NCI-H2029 (cell line): ENCODE measurements around the gene MAS1L.
"Not testable (repeated sequence)": the region's sequence is repeated elsewhere in the genome, so short reads cannot be mapped to it uniquely, and the experiment has no call there.

Source experiments
- DNase-seq: peaks from one replicate; lab custom pipeline; 2025; lab: John Stamatoyannopoulos, UW

The MAS1L gene

DNA sequence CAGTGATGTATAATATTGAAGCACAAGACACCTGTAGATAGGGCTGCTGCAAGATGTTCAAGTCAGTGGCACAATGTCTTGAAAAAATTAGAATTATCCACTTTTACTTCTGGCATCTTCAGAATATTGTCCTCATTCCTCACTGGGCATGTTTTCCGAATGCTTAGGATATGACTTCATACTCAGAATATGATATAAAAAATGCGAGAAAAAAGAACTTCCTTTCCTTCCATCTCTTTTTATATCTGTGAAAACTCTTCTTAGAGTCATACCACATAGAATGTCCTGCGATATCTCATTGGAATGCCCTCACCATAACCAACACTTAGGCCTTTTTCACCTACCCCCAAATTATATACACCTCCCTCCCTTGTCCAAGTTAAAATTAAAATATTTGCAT, 4.6 kb downstream of the MAS1L start:
- no peak for DNase-seq

DNA sequence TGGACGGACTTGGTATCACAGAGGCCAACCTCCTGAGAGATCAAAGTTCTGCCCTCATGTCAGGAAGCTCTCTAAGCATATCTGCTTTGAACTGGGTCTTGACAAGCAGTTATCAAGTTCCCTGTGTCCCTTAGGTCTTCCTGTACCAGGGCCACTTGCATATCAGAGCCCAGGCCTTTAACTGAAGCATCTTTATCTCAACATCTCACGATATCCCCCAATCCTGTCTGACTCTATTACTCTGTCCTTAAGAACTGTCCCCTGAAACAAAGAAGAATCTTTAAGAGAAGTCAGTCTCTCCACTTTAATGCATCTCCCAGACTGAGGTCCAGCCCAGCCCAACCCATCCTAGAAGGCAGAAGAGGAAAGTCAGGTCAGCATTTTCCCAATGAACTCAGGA, 8.2 kb downstream of the MAS1L start:
- no peak for DNase-seq

DNA sequence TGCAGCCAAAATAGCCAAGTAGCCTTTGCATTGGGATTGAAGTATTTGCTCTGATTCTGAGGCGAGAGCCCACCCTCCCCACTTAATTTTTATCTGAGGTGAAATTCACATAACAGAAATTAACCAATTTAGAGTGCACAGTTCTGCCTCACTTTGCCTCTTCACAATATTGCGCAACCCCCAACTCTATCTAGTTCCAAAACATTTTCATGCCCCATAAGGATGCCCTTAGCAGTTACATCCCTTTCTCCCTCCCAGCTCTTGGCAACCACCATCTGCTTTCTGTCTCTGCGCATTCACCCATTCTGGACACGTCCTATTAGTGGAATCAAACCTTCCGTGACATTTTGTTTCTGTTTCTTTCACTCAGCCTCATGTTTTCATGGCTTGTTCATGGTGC, 9.0 kb downstream of the MAS1L start:
- DNase-seq, result no peak

DNA sequence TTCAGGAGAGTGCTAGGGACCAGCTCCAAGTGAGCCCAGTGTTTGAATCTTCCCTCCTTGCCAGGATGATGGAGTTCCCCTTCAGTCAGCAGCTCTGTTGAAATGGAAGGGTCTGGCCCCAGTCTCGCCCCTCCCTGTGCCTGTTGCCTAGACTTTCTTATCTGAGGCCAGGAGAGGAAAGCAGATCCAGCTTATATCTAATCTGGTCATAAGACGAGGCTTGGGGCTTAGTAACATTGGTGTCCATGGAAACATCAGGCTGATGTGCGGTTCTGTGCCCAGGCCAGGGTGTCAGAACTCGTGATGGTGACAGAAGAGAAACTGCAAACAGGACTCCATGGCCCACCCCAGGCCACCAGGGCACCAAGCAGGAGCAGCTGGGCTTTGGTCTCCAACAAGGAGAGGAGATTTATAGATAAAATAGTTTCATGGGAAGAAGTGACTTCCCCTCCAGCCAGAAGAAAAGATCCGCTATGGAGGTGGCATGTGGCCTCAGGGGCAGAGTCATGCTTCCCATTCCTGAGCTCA, 9.8 kb downstream of the MAS1L start:
- no peak for DNase-seq

DNA sequence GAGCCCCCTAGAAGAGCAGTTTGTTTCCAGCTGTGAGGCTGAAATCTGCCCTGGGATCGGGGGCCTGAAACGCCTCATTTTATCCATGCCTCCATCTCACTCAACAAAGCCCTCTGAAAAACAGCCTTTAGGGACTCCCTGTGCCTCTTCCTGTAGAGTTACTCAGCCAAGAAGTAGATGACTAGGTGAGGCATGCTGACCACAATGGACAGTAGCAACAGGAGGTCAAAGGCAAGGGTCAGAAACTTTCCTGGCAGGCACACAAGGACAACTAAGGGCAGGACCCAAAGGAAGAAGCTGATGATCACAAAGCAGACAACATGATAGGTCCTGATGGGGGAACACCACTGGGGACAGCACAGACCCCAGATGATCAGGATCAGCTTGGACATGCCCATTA, 12.8 kb downstream of the MAS1L start:
- DNase-seq, result no peak

DNA sequence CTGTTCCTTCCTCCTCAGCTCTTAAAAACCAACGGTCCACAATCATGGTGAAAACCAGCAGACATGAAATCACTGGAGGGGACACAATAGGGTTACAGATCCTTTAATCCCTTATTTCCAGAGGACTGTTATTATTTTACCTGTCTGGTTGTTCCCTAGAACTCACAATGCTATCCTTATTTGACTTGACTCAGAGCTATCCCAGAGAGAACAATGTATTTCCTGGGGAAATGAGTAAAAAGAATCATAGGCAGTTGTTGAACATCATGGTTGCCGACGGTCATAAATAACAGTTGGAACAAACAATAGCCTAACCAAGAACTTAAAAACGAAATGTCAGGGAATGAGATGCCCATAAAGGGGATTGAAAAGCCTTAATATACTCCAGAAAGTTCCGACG, 21.5 kb downstream of the MAS1L start:
- no peak for DNase-seq

DNA sequence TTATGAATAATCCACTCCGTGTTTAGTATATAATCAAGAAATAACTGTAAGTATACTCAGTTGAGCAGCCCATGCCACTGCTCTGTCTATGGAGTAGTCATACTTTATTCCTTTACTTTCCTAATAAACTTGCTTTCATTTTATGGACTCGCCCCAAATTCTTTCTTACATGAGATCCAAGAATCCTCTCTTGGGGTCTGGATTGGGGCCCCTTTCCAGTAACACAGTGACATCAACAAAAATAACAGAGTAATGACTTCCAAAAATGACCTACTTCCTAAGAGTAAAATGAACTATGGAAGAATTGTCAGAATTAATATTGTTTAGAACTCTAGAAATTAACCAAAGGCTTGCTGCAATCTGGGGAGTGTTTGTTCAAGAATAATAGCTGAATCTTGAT, 22.0 kb downstream of the MAS1L start:
- no peak for DNase-seq

DNA sequence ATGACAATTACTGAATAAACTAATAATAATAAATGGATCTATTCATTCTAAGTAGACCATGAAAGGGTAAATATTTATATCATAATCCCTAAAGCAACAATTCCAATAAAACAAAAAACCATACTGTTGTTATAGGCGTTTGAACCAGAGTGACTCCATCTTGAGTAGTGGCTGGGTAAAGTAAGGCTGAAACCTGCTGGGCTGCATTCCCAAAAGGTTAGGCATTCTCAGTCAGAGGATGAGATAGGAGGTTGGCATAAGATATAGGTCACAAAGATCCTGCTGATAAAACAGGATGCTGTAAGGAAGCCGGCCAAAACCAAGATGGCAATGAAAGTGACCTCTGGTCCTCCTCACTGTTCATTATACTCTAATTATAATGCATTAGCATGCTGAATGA, 22.5 kb downstream of the MAS1L start:
- DNase-seq, result no peak

DNA sequence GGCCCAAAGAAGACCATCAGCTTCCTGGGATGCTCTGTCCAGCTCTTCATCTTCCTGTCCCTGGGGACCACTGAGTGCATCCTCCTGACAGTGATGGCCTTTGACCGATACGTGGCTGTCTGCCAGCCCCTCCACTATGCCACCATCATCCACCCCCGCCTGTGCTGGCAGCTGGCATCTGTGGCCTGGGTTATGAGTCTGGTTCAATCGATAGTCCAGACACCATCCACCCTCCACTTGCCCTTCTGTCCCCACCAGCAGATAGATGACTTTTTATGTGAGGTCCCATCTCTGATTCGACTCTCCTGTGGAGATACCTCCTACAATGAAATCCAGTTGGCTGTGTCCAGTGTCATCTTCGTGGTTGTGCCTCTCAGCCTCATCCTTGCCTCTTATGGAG, 25.7 kb downstream of the MAS1L start:
- DNase-seq, result no peak

DNA sequence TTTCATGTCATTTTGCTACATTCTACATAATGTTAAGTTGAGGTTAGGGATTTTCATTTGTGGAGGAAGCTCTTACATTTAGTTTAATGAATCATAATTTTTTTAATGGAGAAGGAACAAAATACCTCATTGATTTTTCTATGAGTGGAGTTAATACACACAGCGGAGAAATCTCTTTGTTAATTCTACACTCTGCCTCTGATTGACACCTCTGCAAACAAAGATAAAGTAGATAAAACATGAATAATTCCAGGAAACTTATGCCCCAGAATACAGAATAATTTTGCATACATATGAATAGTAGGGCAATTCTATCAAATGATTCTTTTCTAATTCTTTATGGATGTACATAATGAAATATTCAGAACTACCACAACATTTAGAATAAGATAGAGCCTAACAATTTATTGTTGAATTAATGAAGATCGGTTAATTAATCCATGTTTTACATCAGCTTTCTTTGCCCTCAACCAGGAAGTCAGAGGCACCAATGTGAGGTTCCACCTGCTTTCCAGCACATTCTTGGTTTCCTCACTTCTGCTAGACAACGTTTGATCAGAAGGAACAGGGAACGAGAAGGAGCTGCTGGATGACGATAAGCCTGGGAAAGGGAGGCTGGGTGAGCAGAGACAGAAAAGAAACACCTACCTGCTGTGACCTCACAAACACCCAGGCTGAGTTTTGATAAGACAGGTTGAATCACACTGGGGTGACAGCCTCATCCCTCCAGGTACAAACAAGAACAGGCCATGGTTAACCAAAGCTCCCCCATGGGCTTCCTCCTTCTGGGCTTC, 26.5 kb downstream of the MAS1L start:
- DNase-seq, result no peak

DNA sequence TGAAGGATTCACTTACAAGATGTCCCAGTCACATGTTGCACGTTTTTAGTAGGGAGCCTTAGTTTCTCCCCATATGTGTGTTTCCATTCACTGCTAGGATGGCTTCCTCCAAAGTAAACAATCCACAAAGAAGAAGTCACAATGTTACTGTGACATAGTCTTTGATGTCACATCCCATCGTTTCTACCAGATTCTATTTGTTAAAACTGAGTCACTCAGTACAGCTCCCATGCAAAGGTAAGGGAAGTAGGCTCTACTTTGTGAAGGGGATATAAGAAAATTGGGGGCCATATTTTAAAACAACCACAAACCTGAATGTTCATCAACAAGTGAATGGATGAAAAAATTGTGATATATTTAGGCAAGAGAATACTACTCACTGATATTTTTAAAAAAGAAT, 30.8 kb downstream of the MAS1L start, which contains the start of the genes OR11A1 and OR2H1:
TSS of gene OR11A1 (minus strand) at position 101 of the 400 bp plus-strand sequence. CDS start 29,430 bp downstream, outside the sequence.
TSS of gene OR2H1 (plus strand) at position 185 of the 400 bp plus-strand sequence. CDS start 4,615 bp downstream, outside the sequence.
- no peak for DNase-seq

DNA sequence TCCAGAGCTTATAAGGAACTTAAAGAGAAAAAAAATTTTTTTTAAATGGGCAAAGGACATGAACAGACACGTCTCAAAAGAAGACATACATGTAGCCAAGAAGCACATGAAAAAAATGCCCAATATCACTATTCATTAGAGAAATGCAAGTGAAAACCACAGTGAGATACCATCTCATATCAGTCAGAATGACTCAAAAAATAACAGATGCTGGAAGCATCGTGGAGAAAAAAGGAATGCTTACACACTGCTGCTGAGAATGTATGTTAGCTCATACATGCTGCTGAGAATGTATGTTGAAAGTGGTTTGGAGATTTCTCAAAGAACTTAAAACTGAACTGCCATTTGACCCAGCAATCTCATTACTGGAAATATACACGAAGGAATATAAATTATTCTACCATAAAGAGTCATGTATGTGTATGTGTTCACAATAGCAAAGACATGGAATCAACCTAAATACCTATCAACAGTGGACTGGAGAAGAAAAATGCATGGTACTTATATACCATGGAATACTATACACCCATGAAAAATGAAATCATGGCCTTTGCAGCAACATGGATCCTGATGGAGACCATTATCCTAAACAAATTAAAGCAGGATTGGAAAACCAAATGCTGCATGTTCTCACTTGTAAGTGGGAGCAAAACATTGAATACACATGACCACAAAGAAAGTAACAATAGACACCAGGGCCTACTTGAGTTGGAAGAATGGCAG, 36.1 kb downstream of the MAS1L start:
- DNase-seq, result no peak

DNA sequence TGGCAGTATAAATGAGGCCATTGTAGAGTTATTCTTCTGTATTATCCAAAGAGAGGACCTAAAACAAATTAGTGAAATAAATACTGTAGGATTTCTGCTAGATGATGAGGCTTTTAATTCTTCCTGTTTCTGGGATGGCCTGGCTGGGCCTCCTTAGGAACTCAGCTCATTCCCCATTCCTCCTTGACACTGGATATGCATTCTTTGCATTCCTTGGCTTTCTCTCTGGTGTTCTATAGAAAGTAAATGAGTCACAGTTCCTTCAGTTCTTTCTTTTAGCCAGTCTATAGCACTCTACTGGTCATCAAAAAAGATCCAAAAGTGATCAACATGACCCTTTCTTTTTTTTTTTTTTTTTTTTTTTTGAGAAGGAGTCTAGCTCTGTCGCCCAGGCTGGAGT, 40.1 kb downstream of the MAS1L start:
- DNase-seq, result no peak

DNA sequence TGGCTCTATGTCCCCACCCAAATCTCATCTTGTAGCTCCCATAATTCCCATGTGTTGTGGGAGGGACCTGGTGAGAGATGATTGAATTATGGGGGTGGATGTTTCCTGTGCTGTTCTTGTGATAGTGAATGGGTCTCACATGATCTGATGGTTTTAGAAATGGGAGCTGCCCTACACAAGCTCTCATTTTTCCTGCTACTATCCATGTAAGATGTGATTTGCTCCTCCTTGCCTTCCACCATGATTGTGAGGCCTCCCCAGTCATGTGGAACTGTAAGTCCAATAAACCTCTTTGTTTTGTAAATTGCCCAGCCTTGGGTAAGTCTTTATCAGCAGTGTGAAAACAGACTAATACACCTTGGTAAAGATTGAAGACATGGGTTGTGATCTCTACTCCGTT, 43.7 kb downstream of the MAS1L start:
- DNase-seq, result not testable (repeated sequence)

DNA sequence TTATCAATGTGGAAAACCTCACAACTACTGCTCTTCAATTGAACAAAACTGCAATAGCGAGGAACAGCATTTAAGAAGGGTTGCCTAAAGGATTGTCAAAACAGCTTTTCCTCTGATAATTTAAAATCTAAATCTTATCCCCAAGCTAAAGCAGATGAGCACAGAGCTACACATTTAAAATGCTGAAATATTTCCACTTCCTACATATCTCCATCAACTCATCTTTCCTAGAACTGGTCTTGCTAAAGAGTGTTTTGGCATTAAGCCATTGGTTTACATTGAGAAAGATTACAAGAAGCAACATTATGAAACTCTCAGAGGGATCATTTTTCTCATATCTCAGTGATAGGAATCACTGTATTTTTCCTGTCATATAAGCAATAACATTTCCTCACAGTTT, 45.0 kb downstream of the MAS1L start:
- no peak for DNase-seq

DNA sequence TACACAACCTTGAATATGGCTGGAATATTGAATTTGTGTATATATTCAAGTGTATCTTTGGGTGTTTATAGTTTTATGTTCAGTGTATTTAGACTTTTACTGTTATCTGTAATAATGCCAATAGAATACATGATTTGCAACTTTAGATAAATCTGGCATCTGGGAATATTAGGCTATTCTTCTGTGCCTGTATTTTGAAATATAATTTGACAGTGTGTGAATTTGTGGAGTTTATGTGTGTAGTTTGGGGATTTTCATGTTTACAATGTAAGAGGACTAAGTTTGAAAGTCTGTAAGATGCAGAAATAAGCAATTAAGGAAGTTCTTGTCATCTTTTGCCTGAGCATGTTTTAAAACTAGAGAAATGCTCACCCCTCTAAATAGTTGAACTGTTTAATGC, 48.8 kb downstream of the MAS1L start, which contains the start of gene OR10C1:
TSS of gene OR10C1 (plus strand) at position 301 of the 400 bp plus-strand sequence. CDS start 710 bp downstream, outside the sequence.
- DNase-seq, result no peak

DNA sequence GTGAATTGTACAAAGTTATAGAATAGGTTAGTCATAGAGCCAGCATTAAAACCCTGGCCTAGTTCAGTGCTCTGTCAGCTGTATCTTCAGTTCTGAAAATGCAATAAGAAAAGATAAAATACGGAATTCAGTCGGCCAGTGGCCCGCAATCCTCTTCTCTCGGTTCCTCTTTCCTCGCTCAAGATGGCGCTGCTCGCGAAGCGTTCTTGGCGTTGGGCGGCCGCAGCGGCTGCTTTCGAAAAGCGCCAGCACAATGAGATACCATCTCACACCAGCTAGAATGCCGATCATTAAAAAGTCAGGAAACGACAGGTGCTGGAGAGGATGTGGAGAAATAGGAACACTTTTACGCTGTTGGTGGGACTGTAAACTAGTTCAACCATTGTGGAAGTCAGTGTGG, 51.0 kb downstream of the MAS1L start:
- DNase-seq, result not testable (repeated sequence)
